Mammary microvascular endothelial cell (primary cell): ENCODE data around the gene SPNS3. TPM values are rescaled to one million over a fixed set of nuclear protein-coding genes. Genes with fewer than 3 reads are reported as not detected.

Experiments
- total RNA-seq: library from RNA; depleted of rRNA; stranded (reverse); fragments of >200 nt; gene quantifications from 2 replicates; pipeline ENCODE4 v1.2.3, GENCODE V29; 2015

Gene SPNS3
- total RNA-seq: 0.93 and 0.98 TPM in 2 replicates

GRCh38 chr17:4433515-4434031, at the start of gene SPNS3:
Gene SPNS3, plus strand, starts transcription at chr17:4433940. Its CDS starts 28 bp downstream, at chr17:4433968.

GRCh38 chr17:4498461-4499397, 65.0 kb downstream of the SPNS3 start, which contains the start of gene SPNS2:
Gene SPNS2, plus strand, starts transcription at chr17:4498881. Its CDS starts 167 bp downstream, at chr17:4499048.

Other genes with a start within 250 kb of the SPNS3 start
- gene ANKFY1, start 170.0 kb upstream of the SPNS3 start, total RNA-seq: 17.1 and 21.7 TPM in 2 replicates
- gene UBE2G1, start 67.3 kb upstream of the SPNS3 start, total RNA-seq: 48.5 and 51.8 TPM in 2 replicates
- 69.0 and 75.5 TPM in 2 replicates for gene SPNS2, start 64.9 kb downstream of the SPNS3 start, total RNA-seq
- 85.0 and 85.7 TPM in 2 replicates for gene MYBBP1A, start 121.4 kb downstream of the SPNS3 start, total RNA-seq
- not detected in 2 replicates for gene GGT6, start 126.6 kb downstream of the SPNS3 start, total RNA-seq
- gene SMTNL2, start 150.6 kb downstream of the SPNS3 start, total RNA-seq: 0.20 TPM in 1 of 2 replicates, not detected in the other
- gene ALOX15, start 207.7 kb downstream of the SPNS3 start, total RNA-seq: not detected in 2 replicates